HEK293T (cell line): ENCODE data around the gene FAM174B.

ENCODE experiments used
- CTCF ChIA-PET: fragments of 350-600 bp; formaldehyde crosslinking; extraction: SDS; loops from one replicate; lab custom pipeline; 2021; ENCODE audit warnings: antibody characterized with exemption, inconsistent platforms; lab: Yijun Ruan, JAX
- POLR2A ChIA-PET: fragments of 350-600 bp; formaldehyde crosslinking; extraction: SDS; loops from one replicate; lab custom pipeline; 2020; ENCODE audit warnings: antibody characterized with exemption, inconsistent platforms; lab: Yijun Ruan, JAX
- DNase-seq: peaks from one replicate; pipeline ENCODE4 v3.0.0; 2012; ENCODE audit warnings: mixed read lengths; ENCODE audit errors: extremely low spot score
- ARNT ChIP-seq: fragments of 450-650 bp; IDR thresholded peaks from 2 replicates; pipeline ENCODE4 v1.6.1; 2017; ENCODE audit warnings: mild to moderate bottlenecking
- BHLHE40 ChIP-seq: fragments of 450-650 bp; IDR thresholded peaks from 2 replicates; pipeline ENCODE4 v1.6.1; 2016; ENCODE audit warnings: mild to moderate bottlenecking, moderate library complexity, borderline replicate concordance
- CTBP1 ChIP-seq: fragments of 450-650 bp; IDR thresholded peaks from 2 replicates; pipeline ENCODE4 v1.6.1; 2016; ENCODE audit warnings: borderline replicate concordance
- ELF4 ChIP-seq: fragments of 450-650 bp; IDR thresholded peaks from 2 replicates; pipeline ENCODE4 v1.6.1; 2017; ENCODE audit warnings: antibody characterized with exemption
- FOXA1 ChIP-seq: fragments of 450-650 bp; IDR thresholded peaks from 2 replicates; pipeline ENCODE4 v1.6.1; 2016; ENCODE audit warnings: mild to moderate bottlenecking
- FOXK2 ChIP-seq: fragments of 450-650 bp; IDR thresholded peaks from 2 replicates; pipeline ENCODE4 v1.6.1; 2016; ENCODE audit warnings: mild to moderate bottlenecking
- FOXM1 ChIP-seq: fragments of 450-650 bp; IDR thresholded peaks from 2 replicates; pipeline ENCODE4 v1.6.1; 2017; ENCODE audit warnings: mild to moderate bottlenecking, borderline replicate concordance
- HDGF ChIP-seq: fragments of 450-650 bp; IDR thresholded peaks from 2 replicates; pipeline ENCODE4 v1.6.1; 2017; ENCODE audit warnings: antibody characterized with exemption, borderline replicate concordance
- L3MBTL2 ChIP-seq: fragments of 450-650 bp; conservative IDR thresholded peaks from 2 replicates; pipeline ENCODE4 v1.6.1; 2016; ENCODE audit warnings: mild to moderate bottlenecking
- LEF1 ChIP-seq: fragments of 450-650 bp; IDR thresholded peaks from 2 replicates; pipeline ENCODE4 v1.6.1; 2017; ENCODE audit warnings: mild to moderate bottlenecking, borderline replicate concordance
- NFRKB ChIP-seq: fragments of 450-650 bp; IDR thresholded peaks from 2 replicates; pipeline ENCODE4 v1.6.1; 2016; ENCODE audit warnings: mild to moderate bottlenecking, moderate library complexity
- PKNOX1 ChIP-seq: fragments of 450-650 bp; IDR thresholded peaks from 2 replicates; pipeline ENCODE4 v1.6.1; 2016
- SP1 ChIP-seq: fragments of 450-650 bp; IDR thresholded peaks from 2 replicates; pipeline ENCODE4 v1.6.1; 2017
- SUZ12 ChIP-seq: fragments of 450-650 bp; IDR thresholded peaks from 2 replicates; pipeline ENCODE4 v1.6.1; 2016; ENCODE audit warnings: mild to moderate bottlenecking
- TARDBP ChIP-seq: fragments of 450-650 bp; IDR thresholded peaks from 2 replicates; pipeline ENCODE4 v1.6.1; 2016
- ZNF384 ChIP-seq: fragments of 450-650 bp; IDR thresholded peaks from 2 replicates; pipeline ENCODE4 v1.6.1; 2016

FAM174B gene

GRCh38 chr15:92584105-92584504, 71.5 kb downstream of the FAM174B start:
- ChIA-PET POLR2A (no interaction called here), CTCF (no interaction called here)
- no peak for DNase-seq
- TF ChIP-seq BHLHE40, result no peak
- no peak for TF ChIP-seq SUZ12
- no peak for TF ChIP-seq ARNT
- TF ChIP-seq NFRKB, result no peak
- no peak for TF ChIP-seq ZNF384
- TF ChIP-seq TARDBP, result no peak
- TF ChIP-seq FOXM1, result no peak
- TF ChIP-seq LEF1, result no peak
- no peak for TF ChIP-seq L3MBTL2
- no peak for TF ChIP-seq HDGF
- no peak for TF ChIP-seq SP1
- TF ChIP-seq FOXK2, result no peak
- no peak for TF ChIP-seq FOXA1
- TF ChIP-seq CTBP1, result no peak
- TF ChIP-seq ELF4, result no peak
- no peak for TF ChIP-seq PKNOX1

DNA sequence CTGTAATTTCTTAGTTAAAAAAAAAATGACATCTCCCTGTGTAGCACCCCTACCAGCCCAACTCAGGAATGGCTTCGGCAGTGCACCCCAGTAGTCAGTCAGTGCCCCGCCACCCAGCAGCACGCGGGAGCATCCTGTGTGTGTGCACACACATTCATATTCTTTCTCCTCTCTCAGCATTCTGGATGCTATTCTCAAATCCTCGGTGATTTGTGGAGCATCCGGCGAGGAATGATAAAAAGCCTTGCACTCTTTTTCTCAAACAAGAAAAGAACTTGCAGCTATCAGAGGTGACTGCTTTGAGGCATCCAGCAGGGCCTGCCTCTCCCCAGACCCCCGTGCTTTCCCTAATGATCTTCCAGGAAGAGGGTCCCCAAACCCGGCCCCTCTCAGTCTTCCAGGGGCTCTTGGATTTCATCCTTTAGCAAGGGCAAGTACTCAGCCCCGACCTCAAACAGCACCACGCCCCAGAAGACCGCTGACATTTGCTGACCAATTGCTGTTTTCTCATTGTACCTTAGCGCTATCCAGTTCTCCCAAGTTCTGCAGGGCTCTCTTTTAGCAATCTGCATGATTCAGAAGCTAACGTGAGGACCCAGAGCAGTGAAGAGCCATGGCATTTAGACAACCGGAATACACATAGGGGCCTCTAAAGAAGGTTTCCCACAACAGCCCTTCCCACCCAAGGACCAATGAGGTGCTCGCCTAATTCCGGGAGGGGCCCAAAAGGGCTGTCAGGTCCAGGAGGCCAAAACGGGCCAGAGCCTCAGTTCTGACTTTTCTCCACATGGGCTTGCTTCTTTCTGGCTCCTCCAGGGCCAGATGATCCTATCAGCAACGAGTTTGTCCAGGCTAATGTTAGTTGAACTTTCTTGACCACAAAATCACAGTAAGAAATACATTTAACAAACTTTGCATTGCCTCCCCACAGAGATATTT, 72.2 kb downstream of the FAM174B start:
- no peak for DNase-seq
- CTCF ChIA-PET, result no interaction called here
- POLR2A ChIA-PET, result no interaction called here
- TF ChIP-seq FOXM1, result no peak
- TF ChIP-seq CTBP1, result no peak
- TF ChIP-seq FOXA1, result no peak
- TF ChIP-seq ZNF384, result no peak
- TF ChIP-seq HDGF, result no peak
- no peak for TF ChIP-seq NFRKB
- TF ChIP-seq L3MBTL2, result no peak
- no peak for TF ChIP-seq LEF1
- no peak for TF ChIP-seq SUZ12
- no peak for TF ChIP-seq PKNOX1
- TF ChIP-seq ARNT, result no peak
- no peak for TF ChIP-seq ELF4
- TF ChIP-seq BHLHE40, result no peak
- no peak for TF ChIP-seq TARDBP
- TF ChIP-seq SP1, result no peak
- no peak for TF ChIP-seq FOXK2

- POLR2A ChIA-PET, result no interaction called here
- no peak for DNase-seq
- TF ChIP-seq FOXA1, result no peak
- no peak for TF ChIP-seq CTBP1
- no peak for TF ChIP-seq ARNT
- TF ChIP-seq NFRKB, result no peak
- TF ChIP-seq SUZ12, result no peak
- no peak for TF ChIP-seq FOXM1
- no peak for TF ChIP-seq ELF4
- TF ChIP-seq HDGF, result no peak
- TF ChIP-seq PKNOX1, result no peak
- no peak for TF ChIP-seq LEF1
- no peak for TF ChIP-seq SP1
- TF ChIP-seq L3MBTL2, result no peak
- no peak for TF ChIP-seq FOXK2
- no peak for TF ChIP-seq TARDBP
- no peak for TF ChIP-seq BHLHE40
- no peak for TF ChIP-seq ZNF384
- CTCF ChIA-PET, result interaction anchor here (0.6 kb wide), 1 partner anchor 156 kb away, joined by 3 read pairs; no protein-coding TSS in a partner anchor
Observed at GRCh38 chr15:92582206-92582605, 73.4 kb downstream of the FAM174B start.

GRCh38 chr15:92580933-92581445, 74.6 kb downstream of the FAM174B start:
- DNase-seq, result no peak
- TF ChIP-seq SP1, result no peak
- no peak for TF ChIP-seq FOXK2
- no peak for TF ChIP-seq BHLHE40
- no peak for TF ChIP-seq CTBP1
- TF ChIP-seq PKNOX1, result no peak
- no peak for TF ChIP-seq NFRKB
- no peak for TF ChIP-seq L3MBTL2
- no peak for TF ChIP-seq ELF4
- no peak for TF ChIP-seq ARNT
- TF ChIP-seq SUZ12, result no peak
- no peak for TF ChIP-seq HDGF
- CTCF ChIA-PET, result no interaction called here
- POLR2A ChIA-PET, result no interaction called here

GRCh38 chr15:92580521-92580920, 75.1 kb downstream of the FAM174B start:
- CTCF ChIA-PET, result no interaction called here
- no peak for TF ChIP-seq PKNOX1
- TF ChIP-seq FOXA1, result no peak
- no peak for TF ChIP-seq ELF4
- no peak for TF ChIP-seq SP1
- TF ChIP-seq ZNF384, result no peak
- no peak for TF ChIP-seq L3MBTL2
- TF ChIP-seq BHLHE40, result no peak
- no peak for TF ChIP-seq ARNT
- no peak for TF ChIP-seq NFRKB
- no peak for TF ChIP-seq SUZ12
- TF ChIP-seq HDGF, result no peak
- TF ChIP-seq FOXM1, result no peak
- no peak for TF ChIP-seq TARDBP
- no peak for TF ChIP-seq FOXK2
- TF ChIP-seq CTBP1, result no peak
- TF ChIP-seq LEF1, result no peak

More at GRCh38 chr15:92580521-92580920, 75.1 kb downstream of the FAM174B start:
- POLR2A ChIA-PET, result no interaction called here
- no peak for DNase-seq
